IMR-90 (cell line): ENCODE data around the gene FARP1. TPM values are rescaled to one million over a fixed set of nuclear protein-coding genes. Genes with fewer than 3 reads are reported as not detected.

Experiments
- ATAC-seq: fragments of 200-7000 bp; cut with Tn5 transposase; 2 replicates; pipeline ENCODE4 v1.9.1; 2020; ENCODE audit warnings: low read depth, mild to moderate bottlenecking, moderate library complexity
- BruUV-seq: library from RNA; stranded (reverse); fragments of 400-500 nt; replicated peaks from 2 replicates; lab custom pipeline; 2021; lab: Mats Ljungman, UMichigan
- CTCF ChIA-PET: fragments of 300-600 bp; formaldehyde crosslinking; extraction: SDS; loops from one replicate; lab custom pipeline; 2021; ENCODE audit warnings: antibody characterized with exemption; lab: Yijun Ruan, JAX
- POLR2A ChIA-PET: fragments of 300-600 bp; sonication (Branson Sonifier 250); formaldehyde crosslinking; loops from one replicate; lab custom pipeline; 2022; ENCODE audit warnings: antibody characterized with exemption; ENCODE audit not compliant: unreplicated experiment; lab: Charles Lee
- DNase-seq: peaks from one replicate; pipeline ENCODE4 v3.0.0; 2013
- H2AFZ ChIP-seq: replicated peaks from 2 replicates; pipeline ENCODE3; 2013; ENCODE audit warnings: low read length, mild to moderate bottlenecking; ENCODE audit not compliant: poor library complexity
- H2AK5ac ChIP-seq: 2 replicates; pipeline ENCODE4 v1.6.1; 2013; ENCODE audit warnings: low read depth, low read length, inconsistent platforms
- H2AK9ac ChIP-seq: replicated peaks from 2 replicates; pipeline ENCODE3; 2013; ENCODE audit warnings: mild to moderate bottlenecking, low read depth, low read length, moderate library complexity; ENCODE audit not compliant: poor library complexity
- H2BK120ac ChIP-seq: 2 replicates; pipeline ENCODE4 v1.6.1; 2013; ENCODE audit warnings: low read depth, low read length, inconsistent platforms
- H2BK15ac ChIP-seq: 3 replicates; pipeline ENCODE4 v1.6.1; 2013; ENCODE audit warnings: low read depth, low read length, inconsistent platforms
- H2BK20ac ChIP-seq: 2 replicates; pipeline ENCODE4 v1.6.1; 2013; ENCODE audit warnings: low read depth, mild to moderate bottlenecking, inconsistent platforms, low read length, moderate library complexity
- H2BK5ac ChIP-seq: 2 replicates; pipeline ENCODE4 v1.6.1; 2013; ENCODE audit warnings: mild to moderate bottlenecking, low read depth, low read length, inconsistent platforms; ENCODE audit not compliant: poor library complexity, severe bottlenecking
- H3K14ac ChIP-seq: replicated peaks from 2 replicates; pipeline ENCODE4 v1.6.1; 2013; ENCODE audit warnings: low read depth, low read length, inconsistent platforms
- H3K18ac ChIP-seq: 2 replicates; pipeline ENCODE4 v1.6.1; 2013; ENCODE audit warnings: low read depth, low read length, control low read depth
- H3K23ac ChIP-seq: 2 replicates; pipeline ENCODE4 v1.6.1; 2013; ENCODE audit warnings: low read depth, low read length, inconsistent platforms
- H3K27ac ChIP-seq: 2 replicates; pipeline ENCODE4 v1.5.1; 2013; ENCODE audit warnings: mild to moderate bottlenecking, control low read depth, low read length; ENCODE audit not compliant: insufficient read depth
- H3K27me3 ChIP-seq: 2 replicates; pipeline ENCODE4 v1.6.1; 2013; ENCODE audit warnings: low read length; ENCODE audit not compliant: control insufficient read depth, insufficient read depth
- H3K36me3 ChIP-seq: 2 replicates; pipeline ENCODE4 v1.6.1; 2013; ENCODE audit warnings: low read length, mixed read lengths; ENCODE audit not compliant: control insufficient read depth, insufficient read depth
- H3K4ac ChIP-seq: 2 replicates; pipeline ENCODE4 v1.6.1; 2013; ENCODE audit warnings: low read depth, low read length, inconsistent platforms
- H3K4me1 ChIP-seq: 2 replicates; pipeline ENCODE4 v1.6.1; 2013; ENCODE audit warnings: low read length, mixed read lengths; ENCODE audit not compliant: control insufficient read depth, insufficient read depth
- H3K4me2 ChIP-seq: 2 replicates; pipeline ENCODE4 v1.6.1; 2013; ENCODE audit warnings: low read depth, mild to moderate bottlenecking, control low read depth, low read length, moderate library complexity
- H3K4me3 ChIP-seq: 2 replicates; pipeline ENCODE4 v1.5.1; 2013; ENCODE audit warnings: low read depth, mild to moderate bottlenecking, control low read depth, low read length, moderate library complexity; ENCODE audit not compliant: insufficient read depth
- H3K56ac ChIP-seq: 2 replicates; pipeline ENCODE4 v1.6.1; 2013; ENCODE audit warnings: low read length, inconsistent platforms; ENCODE audit not compliant: insufficient read depth; ENCODE audit errors: extremely low read depth
- H3K79me1 ChIP-seq, 2 experiments: 2 replicates each; pipeline ENCODE4 v1.6.1; 2013; ENCODE audit warnings: low read length in 2 of 2, inconsistent platforms in 1 of 2, low read depth in 1 of 2
- H3K9ac ChIP-seq: 2 replicates; pipeline ENCODE4 v1.6.1; 2013; ENCODE audit warnings: low read depth, low read length, control low read depth
- H3K9me1 ChIP-seq: 2 replicates; pipeline ENCODE4 v1.6.1; 2013; ENCODE audit warnings: low read length, inconsistent platforms; ENCODE audit not compliant: insufficient read depth
- H3K9me3 ChIP-seq: 2 replicates; pipeline ENCODE4 v1.6.1; 2013; ENCODE audit warnings: low read length; ENCODE audit not compliant: control insufficient read depth, insufficient read depth
- H4K20me1 ChIP-seq: 2 replicates; pipeline ENCODE4 v1.6.1; 2013; ENCODE audit warnings: low read length, inconsistent platforms; ENCODE audit not compliant: insufficient read depth
- H4K5ac ChIP-seq: 2 replicates; pipeline ENCODE4 v1.6.1; 2013; ENCODE audit warnings: mild to moderate bottlenecking, low read depth, low read length, control low read depth
- H4K8ac ChIP-seq, 2 experiments: 2 replicates each; pipeline ENCODE4 v1.6.1; 2013; ENCODE audit warnings: low read depth in 2 of 2, low read length in 2 of 2, control low read depth in 1 of 2, inconsistent platforms in 1 of 2
- H4K91ac ChIP-seq: 2 replicates; pipeline ENCODE4 v1.6.1; 2013; ENCODE audit warnings: low read depth, low read length, inconsistent platforms; ENCODE audit not compliant: insufficient read depth
- BHLHE40 ChIP-seq: fragments of 150-350 bp; IDR thresholded peaks from 2 replicates; pipeline ENCODE4 v1.6.1; 2016; ENCODE audit warnings: mild to moderate bottlenecking, low read depth, low read length
- CEBPB ChIP-seq: IDR thresholded peaks from 2 replicates; pipeline ENCODE4 v1.6.1; 2012; ENCODE audit warnings: low read depth, low read length, improper control_type of control experiment
- CHD1 ChIP-seq: IDR thresholded peaks from 2 replicates; pipeline ENCODE4 v1.6.1; 2012; ENCODE audit warnings: low read depth, low read length, improper control_type of control experiment
- FOS ChIP-seq: fragments of 150-350 bp; IDR thresholded peaks from 2 replicates; pipeline ENCODE4 v1.6.1; 2016; ENCODE audit warnings: low read depth, low read length
- MAFK ChIP-seq: IDR thresholded peaks from 2 replicates; pipeline ENCODE4 v1.6.1; 2012; ENCODE audit warnings: low read depth, low read length, improper control_type of control experiment
- MAZ ChIP-seq: IDR thresholded peaks from 2 replicates; pipeline ENCODE4 v1.6.1; 2012; ENCODE audit warnings: low read depth, mild to moderate bottlenecking, low read length, improper control_type of control experiment, moderate library complexity, borderline replicate concordance
- MXI1 ChIP-seq: IDR thresholded peaks from 2 replicates; pipeline ENCODE4 v1.6.1; 2012; ENCODE audit warnings: low read depth, mild to moderate bottlenecking, low read length, moderate library complexity, borderline replicate concordance
- NFE2L2 ChIP-seq: fragments of 150-350 bp; IDR thresholded peaks from 2 replicates; pipeline ENCODE4 v1.6.1; 2016; ENCODE audit warnings: low read depth, mild to moderate bottlenecking, low read length
- POLR2A ChIP-seq: IDR thresholded peaks from 2 replicates; pipeline ENCODE4 v1.6.1; 2012; ENCODE audit warnings: mild to moderate bottlenecking, low read depth, low read length
- RAD21 ChIP-seq: IDR thresholded peaks from 2 replicates; pipeline ENCODE4 v1.6.1; 2012; ENCODE audit warnings: low read length, improper control_type of control experiment
- RCOR1 ChIP-seq: IDR thresholded peaks from 2 replicates; pipeline ENCODE4 v1.6.1; 2012; ENCODE audit warnings: mild to moderate bottlenecking, low read length, improper control_type of control experiment; ENCODE audit not compliant: insufficient replicate concordance
- RFX5 ChIP-seq: IDR thresholded peaks from 2 replicates; pipeline ENCODE4 v1.8.0; 2012; ENCODE audit warnings: low read depth, mild to moderate bottlenecking, low read length, moderate library complexity
- SMC3 ChIP-seq: fragments of 150-350 bp; IDR thresholded peaks from 2 replicates; pipeline ENCODE4 v1.6.1; 2016; ENCODE audit warnings: low read depth, mild to moderate bottlenecking, antibody characterized with exemption, low read length, moderate library complexity
- WGBS, 2 experiments: methylation state at CpG; one replicate each; pipeline versions ENCODE4 v1.1.5 to v1.1.7; 2013; ENCODE audit warnings: missing lambda C conversion rate in 2 of 2; ENCODE audit not compliant: insufficient read length in 1 of 2; ENCODE audit errors: extremely low coverage in 2 of 2; 5-methylcytosine and 5-hydroxymethylcytosine counted together
- dilution Hi-C: fragments of 300-500 bp; cut with HindIII; formaldehyde crosslinking; loops from one replicate; pipeline ENCODE4 v1.14.3; 2018; ENCODE audit warnings: low sequenced_read_pairs; ENCODE audit not compliant: unreplicated experiment
- in situ Hi-C: fragments of 300-500 bp; cut with MboI; formaldehyde crosslinking; loops from 3 replicates; pipeline ENCODE4 v1.14.3; 2019; ENCODE audit warnings: low sequenced_read_pairs, inconsistent platforms, mixed read lengths
- intact Hi-C: fragments of 100-400 bp; cut with micrococcal nuclease; formaldehyde crosslinking; loops from 2 replicates; pipeline ENCODE4 v1.10.0; 2022
- polyA plus RNA-seq, 3 experiments: library from polyadenylated mRNA; depleted of rRNA; stranded (reverse); fragments of >200 nt; gene quantifications; 2 replicates each; pipeline ENCODE4 v1.2.3, GENCODE V29; 2012; ENCODE audit warnings: low replicate concordance in 1 of 3
- total RNA-seq: library from RNA; depleted of rRNA; stranded (reverse); fragments of >200 nt; gene quantifications from 2 replicates; pipeline ENCODE4 v1.2.3, GENCODE V29; 2012
- TF ChIP-seq, protein P1 (sequence below): fragments of 150-350 bp; IDR thresholded peaks from 2 replicates; pipeline ENCODE4 v1.6.1; 2017; ENCODE audit warnings: mild to moderate bottlenecking, antibody characterized with exemption, low read length, low read depth
- TF ChIP-seq, protein P2 (sequence below): conservative IDR thresholded peaks from 2 replicates; pipeline ENCODE4 v1.5.1; 2012; ENCODE audit warnings: mild to moderate bottlenecking, low read depth, low read length, improper control_type of control experiment
- TF ChIP-seq, protein P3 (sequence below): fragments of 150-350 bp; IDR thresholded peaks from 2 replicates; pipeline ENCODE4 v1.6.1; 2016; ENCODE audit warnings: low read depth, mild to moderate bottlenecking, low read length, moderate library complexity, borderline replicate concordance

Gene FARP1
- total and polyA plus RNA-seq, 2 of the 4 experiments (the other 2 are of a cell fraction) = 39.6 to 57.0 TPM

DNA sequence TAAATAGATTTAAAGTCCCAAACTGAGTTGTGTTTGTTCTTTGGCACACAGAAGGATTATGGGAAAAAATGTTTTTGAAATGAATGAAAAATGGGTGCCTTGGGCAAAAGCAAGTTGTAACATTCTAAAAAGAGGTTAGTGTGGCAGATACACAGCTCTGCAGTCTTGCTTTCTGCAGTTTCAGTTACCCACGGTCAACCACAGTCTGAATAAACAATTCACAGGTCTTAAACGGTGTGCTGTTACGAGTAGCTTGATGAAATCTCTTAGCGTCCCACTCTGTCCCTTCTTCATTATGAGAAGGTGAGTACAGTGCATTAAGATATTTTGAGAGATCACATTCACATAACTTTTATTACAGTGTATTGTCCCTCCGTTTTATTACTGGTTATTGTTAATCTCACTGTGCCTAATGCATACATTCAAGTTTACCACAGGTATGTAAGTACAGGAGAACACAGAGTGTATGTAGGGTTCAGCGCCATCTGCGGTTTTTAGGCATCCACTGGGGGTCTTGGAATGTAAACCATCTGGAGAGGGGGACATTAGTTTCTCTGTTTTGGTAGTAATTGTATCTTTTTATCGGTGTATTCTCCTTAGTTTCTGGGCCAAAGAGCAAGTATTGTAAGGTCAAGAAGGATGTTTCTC is 8.1 kb downstream of the FARP1 start:
- Histone ChIP-seq H3K9me1 (peaks cover 24% of the 10 kb centered on the region), H3K56ac (no peak overlapping the region), H2BK20ac (no peak overlapping the region), H3K18ac (no peak overlapping the region), H3K4ac (no peak overlapping the region), H4K91ac (no peak overlapping the region), H3K27ac (no peak overlapping the region), H3K36me3 (peaks cover 3% of the 10 kb centered on the region), H3K4me3 (no peak overlapping the region), H3K79me1 (peaks cover 12 to 74% of the 10 kb centered on the region in 2 experiments; a peak in 3 of 4 replicates), H4K20me1 (peaks cover 82% of the 10 kb centered on the region), H3K14ac (no peak overlapping the region), H2BK5ac (no peak overlapping the region), H2AK9ac (no peak overlapping the region), H3K4me2 (no peak overlapping the region; the same call in 1 of the 2 replicates), H2AK5ac (no peak overlapping the region), H3K27me3 (no peaks in the 10 kb centered on the region), H2BK15ac (no peak overlapping the region; the same call in 2 of the 3 replicates), H3K9me3 (no peaks in the 10 kb centered on the region), H3K4me1 (peaks cover 9% of the 10 kb centered on the region), H2BK120ac (no peak overlapping the region), H2AFZ (no peak overlapping the region), H4K8ac (no peak overlapping the region), H3K9ac (no peak overlapping the region), H3K23ac (no peak overlapping the region), H4K5ac (no peak overlapping the region)
- dilution Hi-C loops = no loop called here
- no TSS peak for BruUV-seq
- CTCF ChIA-PET = no interaction called here
- POLR2A ChIA-PET = interaction anchor here (0.7 kb wide), 1 partner anchor 151 kb away, joined by 3 read pairs; no protein-coding TSS in a partner anchor
- DNase-seq = no peak
- no peak for ATAC-seq
- TF ChIP-seq, protein P1, sequence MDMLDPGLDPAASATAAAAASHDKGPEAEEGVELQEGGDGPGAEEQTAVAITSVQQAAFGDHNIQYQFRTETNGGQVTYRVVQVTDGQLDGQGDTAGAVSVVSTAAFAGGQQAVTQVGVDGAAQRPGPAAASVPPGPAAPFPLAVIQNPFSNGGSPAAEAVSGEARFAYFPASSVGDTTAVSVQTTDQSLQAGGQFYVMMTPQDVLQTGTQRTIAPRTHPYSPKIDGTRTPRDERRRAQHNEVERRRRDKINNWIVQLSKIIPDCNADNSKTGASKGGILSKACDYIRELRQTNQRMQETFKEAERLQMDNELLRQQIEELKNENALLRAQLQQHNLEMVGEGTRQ = no peak
- TF ChIP-seq, protein P2, sequence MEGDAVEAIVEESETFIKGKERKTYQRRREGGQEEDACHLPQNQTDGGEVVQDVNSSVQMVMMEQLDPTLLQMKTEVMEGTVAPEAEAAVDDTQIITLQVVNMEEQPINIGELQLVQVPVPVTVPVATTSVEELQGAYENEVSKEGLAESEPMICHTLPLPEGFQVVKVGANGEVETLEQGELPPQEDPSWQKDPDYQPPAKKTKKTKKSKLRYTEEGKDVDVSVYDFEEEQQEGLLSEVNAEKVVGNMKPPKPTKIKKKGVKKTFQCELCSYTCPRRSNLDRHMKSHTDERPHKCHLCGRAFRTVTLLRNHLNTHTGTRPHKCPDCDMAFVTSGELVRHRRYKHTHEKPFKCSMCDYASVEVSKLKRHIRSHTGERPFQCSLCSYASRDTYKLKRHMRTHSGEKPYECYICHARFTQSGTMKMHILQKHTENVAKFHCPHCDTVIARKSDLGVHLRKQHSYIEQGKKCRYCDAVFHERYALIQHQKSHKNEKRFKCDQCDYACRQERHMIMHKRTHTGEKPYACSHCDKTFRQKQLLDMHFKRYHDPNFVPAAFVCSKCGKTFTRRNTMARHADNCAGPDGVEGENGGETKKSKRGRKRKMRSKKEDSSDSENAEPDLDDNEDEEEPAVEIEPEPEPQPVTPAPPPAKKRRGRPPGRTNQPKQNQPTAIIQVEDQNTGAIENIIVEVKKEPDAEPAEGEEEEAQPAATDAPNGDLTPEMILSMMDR = no peak
- no peak for TF ChIP-seq RCOR1
- TF ChIP-seq BHLHE40 = no peak
- TF ChIP-seq NFE2L2 = no peak
- TF ChIP-seq FOS = no peak
- TF ChIP-seq CHD1 = no peak
- TF ChIP-seq MAZ = no peak
- TF ChIP-seq POLR2A = no peak
- no peak for TF ChIP-seq MAFK
- TF ChIP-seq, protein P3, sequence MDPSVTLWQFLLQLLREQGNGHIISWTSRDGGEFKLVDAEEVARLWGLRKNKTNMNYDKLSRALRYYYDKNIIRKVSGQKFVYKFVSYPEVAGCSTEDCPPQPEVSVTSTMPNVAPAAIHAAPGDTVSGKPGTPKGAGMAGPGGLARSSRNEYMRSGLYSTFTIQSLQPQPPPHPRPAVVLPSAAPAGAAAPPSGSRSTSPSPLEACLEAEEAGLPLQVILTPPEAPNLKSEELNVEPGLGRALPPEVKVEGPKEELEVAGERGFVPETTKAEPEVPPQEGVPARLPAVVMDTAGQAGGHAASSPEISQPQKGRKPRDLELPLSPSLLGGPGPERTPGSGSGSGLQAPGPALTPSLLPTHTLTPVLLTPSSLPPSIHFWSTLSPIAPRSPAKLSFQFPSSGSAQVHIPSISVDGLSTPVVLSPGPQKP = no peak
- no peak for TF ChIP-seq RFX5
- no peak for TF ChIP-seq SMC3
- TF ChIP-seq CEBPB = no peak
- no peak for TF ChIP-seq RAD21
- no peak for TF ChIP-seq MXI1
- intact Hi-C loops = no loop called here
- WGBS, 2 experiments = no CpG with 5 or more reads among the region's 8 CpGs
- in situ Hi-C loops = no loop called here
